GF-D8 (cell line): ENCODE data around the gene ARMH1.
A peak's percentile ranks its signal among the peaks of the same experiment; 100 is the strongest.
"Not testable (repeated sequence)": the region's sequence is repeated elsewhere in the genome, so short reads cannot be mapped to it uniquely, and the experiment has no call there.

Source experiments
- DNase-seq: peaks from one replicate; lab custom pipeline; 2025; lab: John Stamatoyannopoulos, UW

The ARMH1 gene

GRCh38 chr1:44644806-44645205, 29.7 kb upstream of the ARMH1 start:
- DNase-seq: no peak

DNA sequence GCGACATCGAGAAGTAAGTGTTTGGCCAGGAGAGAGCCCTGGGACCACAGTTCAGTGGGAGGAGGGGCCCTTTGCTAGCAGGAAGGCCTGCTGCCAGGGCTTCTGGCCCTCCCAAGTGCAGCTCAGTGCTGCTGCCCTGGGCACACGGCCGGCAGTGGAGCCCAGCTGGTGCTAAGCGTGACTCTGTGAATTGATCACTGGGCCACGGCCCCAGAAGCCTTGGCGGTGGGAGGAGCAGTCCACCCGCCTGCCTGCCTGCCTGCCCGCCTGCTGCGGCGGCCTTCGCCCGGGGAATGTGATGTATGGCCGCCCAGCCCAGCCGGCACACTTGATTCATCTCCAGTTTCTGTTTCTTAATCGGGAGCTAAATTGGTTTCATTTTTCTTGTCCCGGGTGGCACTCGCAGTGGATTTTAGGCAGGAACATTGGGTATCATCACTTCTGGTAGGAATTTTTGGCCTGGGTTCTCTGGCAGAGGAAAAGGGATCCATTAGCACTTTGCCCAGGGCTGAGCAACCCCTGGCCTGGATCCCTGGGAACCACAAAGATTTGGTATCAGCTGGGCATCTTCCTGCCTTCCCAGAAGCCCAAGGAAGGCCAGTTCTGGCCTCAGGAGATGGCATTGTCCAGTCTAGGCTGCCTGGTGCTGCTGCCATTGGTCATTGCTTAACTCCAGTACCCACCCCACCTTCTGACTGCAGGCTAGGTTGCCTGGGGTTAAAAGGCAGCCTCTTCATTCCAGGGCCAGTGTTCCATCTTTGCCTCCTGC, 28.9 kb upstream of the ARMH1 start:
- no peak for DNase-seq

GRCh38 chr1:44646261-44647110, 28.0 kb upstream of the ARMH1 start:
- no peak for DNase-seq

DNA sequence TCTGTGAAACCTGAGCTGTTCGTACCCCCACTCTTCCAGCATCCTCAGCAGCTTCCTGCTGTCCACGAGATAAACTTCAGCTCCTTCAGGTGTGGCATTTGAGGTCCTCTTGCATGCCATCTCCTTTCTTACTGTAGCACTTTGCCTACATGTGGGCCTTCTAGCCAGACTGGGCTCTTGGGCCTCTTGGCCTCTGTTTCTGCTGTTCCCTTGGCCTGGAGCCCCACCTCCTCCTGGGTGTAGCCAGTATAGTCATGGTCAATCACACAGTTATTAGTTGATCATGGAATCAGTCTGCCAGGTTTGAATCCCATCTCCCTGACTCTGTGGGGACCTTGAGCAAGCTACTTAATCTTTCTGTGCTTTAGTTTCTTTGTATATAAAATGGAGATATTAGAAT, 26.6 kb upstream of the ARMH1 start:
- no peak for DNase-seq

DNA sequence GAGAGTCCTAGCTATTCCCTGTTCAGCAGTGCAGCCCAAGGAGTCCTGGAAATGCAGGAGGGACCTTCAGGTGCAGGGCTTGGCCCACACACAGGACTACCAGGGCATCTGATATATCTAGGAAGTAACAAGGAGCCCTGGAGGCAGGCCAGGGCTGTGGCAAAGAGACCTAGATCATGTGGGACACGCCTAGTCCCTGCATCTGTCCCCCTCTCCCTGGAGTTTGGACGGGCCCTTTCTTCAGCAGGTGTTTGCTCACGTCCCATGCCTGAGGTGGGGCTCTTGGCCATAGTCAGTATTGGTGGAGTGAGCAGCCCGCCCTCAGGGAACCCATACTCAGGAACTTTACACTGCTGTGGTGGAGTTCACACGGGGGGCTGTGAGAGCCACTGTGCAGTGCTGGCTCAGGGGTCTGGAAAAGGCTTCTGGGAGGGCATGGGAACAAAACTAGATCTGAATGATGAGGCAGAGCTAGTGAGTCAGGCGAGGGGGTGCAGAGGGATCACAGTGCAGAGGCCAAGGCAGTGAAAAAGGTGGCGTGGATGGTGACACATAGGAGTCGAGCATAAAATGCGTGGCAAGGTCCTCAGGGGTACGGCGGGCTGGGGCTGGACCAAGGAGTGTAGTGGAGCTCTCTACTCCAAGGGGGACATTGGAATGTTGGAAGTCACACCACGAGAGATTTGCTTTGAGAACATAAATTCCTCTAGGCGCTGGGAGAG, 25.8 kb upstream of the ARMH1 start:
- no peak for DNase-seq

- no peak for DNase-seq
Measured at GRCh38 chr1:44649788-44650158, 24.7 kb upstream of the ARMH1 start.

DNA sequence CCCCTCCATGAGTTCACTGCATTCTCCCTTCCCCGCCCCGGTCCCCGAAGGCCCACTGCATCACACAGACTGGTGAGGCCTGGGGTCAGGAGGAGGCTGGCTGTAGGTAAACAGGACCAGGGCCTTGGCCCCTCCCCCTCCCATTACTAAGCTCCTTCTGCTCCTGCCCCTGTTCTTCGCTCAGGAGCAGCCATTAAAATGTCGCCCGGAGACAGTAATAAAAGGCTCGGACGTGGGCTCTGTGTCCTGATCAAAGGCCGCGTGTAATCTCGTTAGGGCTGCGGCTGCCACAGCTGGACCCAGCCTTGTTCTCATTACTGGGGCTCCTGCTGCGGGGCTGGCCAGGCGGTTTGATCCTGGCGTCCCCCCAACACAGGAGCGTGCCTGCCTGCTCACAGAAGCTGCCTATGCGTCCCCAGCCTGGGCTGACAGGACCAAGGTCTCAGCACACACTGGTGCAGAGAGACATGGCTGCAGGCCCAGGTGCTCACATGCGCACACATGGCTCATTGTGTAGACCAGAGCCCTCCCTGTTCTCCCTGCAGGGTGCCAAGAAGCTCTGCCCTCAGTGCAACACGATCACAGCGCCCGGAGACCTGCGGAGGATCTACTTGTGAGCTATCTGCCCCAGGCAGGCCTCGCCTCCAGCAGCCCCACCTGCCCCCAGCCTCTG, 24.2 kb upstream of the ARMH1 start:
- DNase-seq: no peak

DNA sequence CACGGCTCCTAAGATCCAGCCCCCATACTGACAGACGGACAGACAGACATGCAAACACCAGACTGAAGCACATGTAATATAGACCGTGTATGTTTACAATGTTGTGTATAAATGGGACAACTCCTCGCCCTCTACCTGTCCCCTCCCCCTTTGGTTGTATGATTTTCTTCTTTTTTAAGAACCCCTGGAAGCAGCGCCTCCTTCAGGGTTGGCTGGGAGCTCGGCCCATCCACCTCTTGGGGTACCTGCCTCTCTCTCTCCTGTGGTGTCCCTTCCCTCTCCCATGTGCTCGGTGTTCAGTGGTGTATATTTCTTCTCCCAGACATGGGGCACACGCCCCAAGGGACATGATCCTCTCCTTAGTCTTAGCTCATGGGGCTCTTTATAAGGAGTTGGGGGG, 23.4 kb upstream of the ARMH1 start:
- no peak for DNase-seq

DNA sequence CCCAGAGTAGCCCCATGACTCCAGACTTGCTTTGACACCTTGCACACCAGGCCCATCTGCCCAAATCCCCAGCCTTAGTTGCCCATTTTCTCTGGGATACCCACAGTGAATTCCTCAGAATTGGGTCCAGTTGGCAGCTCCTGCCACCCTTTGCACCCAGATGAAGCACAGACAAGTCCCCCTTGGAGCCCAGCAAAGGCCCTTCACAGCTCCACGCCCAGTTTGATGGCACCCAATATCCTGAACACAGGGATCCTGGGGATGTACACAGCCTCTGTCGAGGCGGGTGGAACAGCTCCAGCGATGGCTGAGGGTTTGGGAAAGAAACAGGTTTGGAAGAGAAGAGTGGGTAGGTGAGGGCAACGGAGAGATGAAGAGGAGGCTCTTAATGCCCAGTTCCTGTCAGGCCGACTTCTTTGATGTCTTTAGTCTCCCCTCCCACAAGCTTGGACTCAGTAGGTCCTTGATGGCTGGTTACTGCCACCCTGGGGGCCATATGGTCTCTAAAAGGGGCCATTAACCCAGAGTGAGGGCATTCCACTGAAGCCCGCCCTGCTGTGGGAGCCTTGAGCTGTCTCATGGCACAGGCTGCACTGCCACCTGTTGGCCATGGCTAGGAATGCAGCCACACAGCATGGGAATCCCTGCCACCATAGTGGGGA, 21.9 kb upstream of the ARMH1 start:
- DNase-seq: peak; percentile 2

DNA sequence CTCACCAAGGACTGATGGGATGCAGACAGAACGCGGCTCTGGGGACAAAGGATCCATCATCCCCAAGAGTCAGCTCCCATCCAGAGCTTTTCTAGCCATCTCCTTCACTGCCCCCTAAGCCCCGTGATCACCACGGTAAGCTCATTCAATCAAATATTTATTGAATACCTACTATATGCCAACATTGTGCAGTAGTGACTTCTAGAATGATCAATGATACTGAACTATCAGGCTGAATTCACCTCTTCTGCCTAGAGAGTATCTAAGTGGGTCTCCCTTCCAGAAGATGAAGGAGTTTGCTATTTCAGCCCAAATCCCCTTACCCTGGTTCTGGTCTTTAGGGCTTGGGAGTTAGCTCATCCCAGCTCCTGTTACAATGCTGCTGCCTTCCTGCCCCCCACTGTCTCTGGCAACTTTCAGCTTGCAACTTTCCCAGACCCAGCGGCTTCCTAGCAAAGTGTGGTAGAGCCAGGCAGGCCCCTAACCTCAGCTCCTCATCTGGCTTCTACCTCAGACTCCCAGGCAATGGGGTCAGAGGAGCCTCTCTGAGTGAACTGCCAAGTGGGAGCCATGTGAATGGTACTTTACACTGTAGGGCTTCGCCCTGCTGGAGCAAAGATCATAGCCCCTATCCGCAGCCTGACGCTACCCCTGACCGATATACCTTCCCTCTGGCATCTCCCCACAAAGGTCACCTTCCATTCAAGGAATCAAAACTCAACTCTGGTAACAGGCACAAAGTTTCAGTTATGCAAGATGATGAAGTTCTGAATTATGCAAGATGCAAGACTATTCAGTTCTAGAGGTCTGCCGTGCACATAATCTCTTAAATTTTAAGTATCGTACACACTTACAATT, 21.2 kb upstream of the ARMH1 start:
- no peak for DNase-seq

DNA sequence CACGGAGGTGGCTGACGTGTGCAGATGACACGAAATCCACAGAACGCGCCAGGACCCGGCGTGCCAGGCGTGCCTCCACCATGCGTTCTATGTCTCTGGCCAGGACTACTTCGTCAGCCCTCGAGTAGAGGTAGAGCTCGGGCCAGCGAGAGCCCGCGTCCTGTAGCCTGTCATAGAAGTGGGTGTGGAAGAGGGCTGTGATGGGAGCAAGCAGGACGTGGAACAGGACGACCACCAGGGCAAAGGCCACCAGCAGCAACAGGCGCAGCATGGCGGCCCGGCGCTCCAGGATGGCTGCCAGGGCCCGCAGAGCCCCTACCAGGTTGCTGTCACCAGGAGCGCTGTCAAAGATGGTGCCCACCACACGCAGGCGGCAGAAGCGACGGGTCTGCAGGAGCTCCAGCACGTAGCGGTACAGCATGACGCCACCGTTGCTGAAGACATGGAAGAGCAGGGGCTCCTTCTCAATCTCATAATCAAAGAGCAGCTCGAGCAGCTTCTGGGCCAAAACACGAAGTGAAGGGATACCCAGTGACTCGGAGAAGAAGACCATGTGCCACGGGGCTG, 19.8 kb upstream of the ARMH1 start:
- no peak for DNase-seq

DNA sequence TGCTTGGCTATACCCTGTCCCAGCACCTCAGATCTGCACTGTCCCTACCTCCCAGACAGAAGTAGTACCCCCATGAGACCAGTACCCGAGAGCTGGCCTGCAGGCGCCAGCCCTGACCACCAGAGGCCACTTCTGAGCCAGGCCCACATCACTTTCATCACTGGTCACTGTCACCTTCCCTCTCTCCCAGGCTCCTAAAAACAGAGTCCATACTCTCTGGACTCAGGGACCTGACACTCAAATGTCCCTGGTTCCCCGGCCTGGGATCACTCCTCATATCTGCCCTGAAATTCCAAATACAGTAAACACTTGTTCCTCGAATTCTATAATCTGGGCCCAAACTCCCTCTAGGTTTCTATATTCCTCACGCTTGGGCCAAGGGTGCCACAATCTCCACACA, 18.9 kb upstream of the ARMH1 start:
- DNase-seq: no peak

DNA sequence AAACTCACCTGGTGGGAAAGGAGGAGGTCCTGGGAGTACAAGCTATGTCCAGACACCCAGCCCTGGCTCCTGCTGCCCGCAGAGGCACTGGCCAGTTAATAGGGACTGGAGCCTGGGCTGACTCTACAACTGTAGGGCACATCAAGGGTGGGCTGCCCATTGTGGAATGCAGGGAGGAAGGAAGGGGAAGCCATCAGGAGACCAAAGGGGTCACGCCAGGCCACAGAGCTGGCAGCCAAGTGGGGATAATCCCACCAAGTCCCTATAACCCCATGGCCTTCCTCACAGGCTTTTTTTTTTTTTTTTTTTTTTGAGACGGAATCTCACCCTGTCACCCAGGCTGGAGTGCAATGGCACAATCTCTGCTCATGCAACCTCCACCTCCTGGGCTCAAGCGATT, 14.9 kb upstream of the ARMH1 start:
- no peak for DNase-seq

- no peak for DNase-seq
Measured at GRCh38 chr1:44660176-44660575, 14.3 kb upstream of the ARMH1 start.

GRCh38 chr1:44661781-44662682, 12.5 kb upstream of the ARMH1 start:
- DNase-seq: no peak

GRCh38 chr1:44662683-44663030, 11.9 kb upstream of the ARMH1 start:
- DNase-seq: no peak

GRCh38 chr1:44663417-44663816, 11.1 kb upstream of the ARMH1 start:
- DNase-seq: no peak

DNA sequence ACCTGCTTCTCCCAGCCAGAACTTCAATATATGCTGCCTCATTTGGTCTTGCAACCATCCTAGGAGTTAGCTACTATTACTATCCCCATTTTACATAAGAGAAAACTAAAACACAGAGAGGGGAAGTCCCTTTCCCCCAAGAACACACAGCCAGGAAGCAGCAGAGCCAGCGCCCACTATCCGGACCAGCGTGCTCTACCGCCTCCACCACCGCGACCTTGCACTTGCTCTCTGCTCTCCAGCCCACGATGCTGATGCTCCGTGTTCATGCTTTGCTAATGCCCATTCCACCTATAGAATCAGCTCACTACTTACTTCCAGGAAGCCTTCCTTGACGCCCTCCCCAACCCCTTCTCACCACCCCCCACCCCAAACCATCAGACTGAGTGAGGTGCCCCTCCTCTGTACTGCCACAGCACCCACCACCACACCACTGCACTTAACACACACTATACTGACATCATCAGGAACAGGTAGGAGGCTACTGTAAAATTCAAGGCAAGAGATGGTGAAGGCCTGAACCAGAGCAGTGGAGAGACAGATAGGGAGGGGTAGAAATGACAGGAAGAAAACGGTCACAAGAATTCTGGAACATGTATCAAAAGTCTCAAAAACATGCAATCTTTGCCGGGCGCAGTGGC, 9.7 kb upstream of the ARMH1 start:
- DNase-seq: no peak

DNA sequence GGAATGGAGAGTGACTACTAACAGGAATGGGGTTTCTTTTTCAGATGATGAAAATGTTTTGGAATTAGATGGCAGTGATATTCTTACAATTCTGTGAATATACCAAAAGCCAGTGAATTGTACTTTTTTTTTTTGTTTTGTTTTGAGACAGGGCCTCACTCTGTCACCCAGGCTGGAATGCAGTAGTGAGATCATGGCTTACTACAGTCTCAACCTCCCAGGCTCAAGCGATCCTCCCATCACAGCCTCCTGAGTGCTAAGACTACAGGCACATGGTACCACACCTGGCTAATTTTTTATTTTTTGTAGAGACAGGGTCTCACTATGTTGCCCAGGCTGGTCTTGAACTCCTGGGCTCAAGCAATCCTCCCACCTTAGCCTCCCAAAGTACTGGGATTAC, 7.8 kb upstream of the ARMH1 start:
- not testable (repeated sequence) for DNase-seq
